Activated T-helper 9 cell treated with anti-CD3 and anti-CD28 coated beads, Interleukin-2, amount 50 U/mL, for 16 hours (primary cell): ENCODE results near the gene CUX1.

ENCODE experiments used
- DNase-seq: peaks from one replicate; pipeline ENCODE4 v3.0.0-alpha.2; 2020; ENCODE audit warnings: low read depth

CUX1 gene

GRCh38 chr7:102248081-102248455, 430.6 kb downstream of the CUX1 start:
- DNase-seq: no peak

- DNase-seq: no peak
Measured at GRCh38 chr7:102248456-102249395, 431.3 kb downstream of the CUX1 start.

GRCh38 chr7:102251531-102252365, 434.3 kb downstream of the CUX1 start:
- DNase-seq: no peak

GRCh38 chr7:102252366-102252982, 435.0 kb downstream of the CUX1 start:
- no peak for DNase-seq

GRCh38 chr7:102253066-102253972, 435.9 kb downstream of the CUX1 start:
- no peak for DNase-seq

- DNase-seq: no peak
Measured at GRCh38 chr7:102253973-102254370, 436.5 kb downstream of the CUX1 start.

- no peak for DNase-seq
Measured at GRCh38 chr7:102254521-102254920, 437.1 kb downstream of the CUX1 start.

- no peak for DNase-seq
Measured at GRCh38 chr7:102255501-102255900, 438.1 kb downstream of the CUX1 start.

GRCh38 chr7:102255916-102256315, 438.5 kb downstream of the CUX1 start:
- no peak for DNase-seq

GRCh38 chr7:102258073-102258748, 440.8 kb downstream of the CUX1 start:
- DNase-seq: no peak

GRCh38 chr7:102258749-102259107, 441.3 kb downstream of the CUX1 start:
- DNase-seq: no peak

GRCh38 chr7:102260856-102261255, 443.4 kb downstream of the CUX1 start:
- DNase-seq: no peak

GRCh38 chr7:102261451-102261850, 444.0 kb downstream of the CUX1 start:
- no peak for DNase-seq

- DNase-seq: no peak
Measured at GRCh38 chr7:102262546-102262945, 445.1 kb downstream of the CUX1 start.

- DNase-seq: no peak
Measured at GRCh38 chr7:102264367-102264891, 447.0 kb downstream of the CUX1 start.

- DNase-seq: no peak
Measured at GRCh38 chr7:102266541-102266940, 449.1 kb downstream of the CUX1 start.

GRCh38 chr7:102268635-102269034, 451.2 kb downstream of the CUX1 start:
- DNase-seq: no peak

GRCh38 chr7:102270178-102270887, 452.9 kb downstream of the CUX1 start:
- no peak for DNase-seq

- DNase-seq: no peak
Measured at GRCh38 chr7:102271158-102271798, 453.9 kb downstream of the CUX1 start.
